ENCODE measurements around the gene AGPAT2. TPM values are rescaled to one million over a fixed set of nuclear protein-coding genes. Genes with fewer than 3 reads are reported as not detected.
A peak's percentile ranks its signal among the peaks of the same experiment; 100 is the strongest.
"Not testable (repeated sequence)": the region's sequence is repeated elsewhere in the genome, so short reads cannot be mapped to it uniquely, and the experiment has no call there.

Gene AGPAT2
- total RNA-seq, 2 donors from 2014 or later: 71.9 to 81.9 TPM

DNA sequence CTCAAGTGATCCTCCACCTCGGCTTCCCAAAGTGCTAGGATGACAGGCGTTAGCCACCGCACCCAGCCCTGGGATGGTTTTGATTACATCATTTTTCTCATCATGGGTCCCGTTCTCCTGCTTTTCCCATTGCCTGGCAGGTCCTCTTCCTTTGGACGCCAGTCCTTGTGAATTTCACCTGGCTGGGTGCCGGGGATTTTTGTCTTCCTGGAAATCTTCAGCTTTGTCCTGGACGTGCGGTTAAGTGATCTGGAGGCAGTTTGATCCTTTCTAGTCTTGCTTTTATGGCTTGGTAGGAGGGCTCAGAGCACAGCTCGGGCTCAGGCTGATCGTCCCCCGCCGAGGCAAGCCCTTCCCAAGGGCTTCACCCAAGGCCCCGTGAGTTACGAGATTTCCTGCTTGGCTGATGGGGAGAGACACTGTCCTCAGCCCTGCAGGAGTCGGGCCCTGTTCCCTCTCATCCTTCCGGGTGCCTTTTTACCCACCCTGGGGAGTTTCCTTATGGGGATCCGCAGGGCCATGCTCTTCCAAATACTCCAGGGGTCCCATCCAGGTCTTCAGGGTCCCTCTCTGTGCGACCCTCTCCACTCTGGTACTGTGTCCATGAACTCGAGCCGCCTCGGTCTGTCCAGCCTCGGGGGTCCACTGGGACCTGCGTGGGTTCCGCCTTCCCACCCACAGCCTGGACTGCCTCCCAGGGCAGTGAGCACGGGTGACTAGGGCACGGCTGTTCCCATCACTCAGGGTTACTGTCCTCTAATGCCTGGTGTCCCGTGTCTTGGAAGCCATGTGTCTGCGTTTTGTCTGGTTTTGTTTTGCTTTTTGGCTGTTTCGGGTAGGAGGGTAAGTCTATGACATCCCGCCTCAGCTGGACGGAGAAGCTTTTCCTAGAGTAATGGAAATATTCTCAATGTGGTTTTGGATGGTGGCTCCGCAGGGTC is 46.8 kb downstream of the AGPAT2 start:
- Histone ChIP-seq H3K27ac (peak overlapping the region in 1 of 2 donors; percentile 22), H3K4me3 (no peak overlapping the region), H3K27me3 (no peaks in the 10 kb centered on the region), H3K4me1 (peaks cover 0 to 17% of the 10 kb centered on the region in 2 donors), H3K36me3 (no peaks in the 10 kb centered on the region), H3K9me3 (no peaks in the 10 kb centered on the region)
- TF ChIP-seq, protein P1, sequence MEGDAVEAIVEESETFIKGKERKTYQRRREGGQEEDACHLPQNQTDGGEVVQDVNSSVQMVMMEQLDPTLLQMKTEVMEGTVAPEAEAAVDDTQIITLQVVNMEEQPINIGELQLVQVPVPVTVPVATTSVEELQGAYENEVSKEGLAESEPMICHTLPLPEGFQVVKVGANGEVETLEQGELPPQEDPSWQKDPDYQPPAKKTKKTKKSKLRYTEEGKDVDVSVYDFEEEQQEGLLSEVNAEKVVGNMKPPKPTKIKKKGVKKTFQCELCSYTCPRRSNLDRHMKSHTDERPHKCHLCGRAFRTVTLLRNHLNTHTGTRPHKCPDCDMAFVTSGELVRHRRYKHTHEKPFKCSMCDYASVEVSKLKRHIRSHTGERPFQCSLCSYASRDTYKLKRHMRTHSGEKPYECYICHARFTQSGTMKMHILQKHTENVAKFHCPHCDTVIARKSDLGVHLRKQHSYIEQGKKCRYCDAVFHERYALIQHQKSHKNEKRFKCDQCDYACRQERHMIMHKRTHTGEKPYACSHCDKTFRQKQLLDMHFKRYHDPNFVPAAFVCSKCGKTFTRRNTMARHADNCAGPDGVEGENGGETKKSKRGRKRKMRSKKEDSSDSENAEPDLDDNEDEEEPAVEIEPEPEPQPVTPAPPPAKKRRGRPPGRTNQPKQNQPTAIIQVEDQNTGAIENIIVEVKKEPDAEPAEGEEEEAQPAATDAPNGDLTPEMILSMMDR (IDR thresholded peaks at IDR 0.05): no peak
- DNase-seq (ENCODE audit: low spot score): no peak

DNA sequence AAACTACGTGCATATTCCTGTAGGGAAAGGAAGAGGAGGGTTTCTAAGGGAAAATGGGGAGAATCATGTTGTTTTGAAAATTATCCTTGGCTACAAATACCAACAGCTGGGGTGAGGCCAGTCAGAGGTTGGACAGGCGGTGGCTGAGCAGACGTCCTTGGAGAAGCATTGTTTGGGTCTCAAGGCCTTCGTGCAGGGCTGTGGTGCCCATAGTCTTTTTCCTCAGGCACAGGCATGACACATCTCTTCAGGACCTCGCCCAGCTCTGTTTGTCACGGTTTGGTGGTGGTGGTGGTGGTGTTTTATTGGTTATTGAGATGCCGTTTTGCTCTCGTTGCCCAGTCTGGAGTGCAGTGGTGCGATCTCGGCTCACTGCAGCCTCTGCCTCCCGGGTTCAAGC is 52.4 kb downstream of the AGPAT2 start:
- TF ChIP-seq, protein P1 (IDR thresholded peaks at IDR 0.05): no peak
- H3K4me1 ChIP-seq: peaks cover 0 to 14% of the 10 kb centered on the region in 2 donors
- DNase-seq (ENCODE audit: low spot score): no peak
- no peaks in the 10 kb centered on the region for H3K36me3 ChIP-seq
- H3K9me3 ChIP-seq: no peaks in the 10 kb centered on the region
- no peak overlapping the region for H3K4me3 ChIP-seq
- H3K27ac ChIP-seq: no peak overlapping the region
- H3K27me3 ChIP-seq: no peaks in the 10 kb centered on the region

DNA sequence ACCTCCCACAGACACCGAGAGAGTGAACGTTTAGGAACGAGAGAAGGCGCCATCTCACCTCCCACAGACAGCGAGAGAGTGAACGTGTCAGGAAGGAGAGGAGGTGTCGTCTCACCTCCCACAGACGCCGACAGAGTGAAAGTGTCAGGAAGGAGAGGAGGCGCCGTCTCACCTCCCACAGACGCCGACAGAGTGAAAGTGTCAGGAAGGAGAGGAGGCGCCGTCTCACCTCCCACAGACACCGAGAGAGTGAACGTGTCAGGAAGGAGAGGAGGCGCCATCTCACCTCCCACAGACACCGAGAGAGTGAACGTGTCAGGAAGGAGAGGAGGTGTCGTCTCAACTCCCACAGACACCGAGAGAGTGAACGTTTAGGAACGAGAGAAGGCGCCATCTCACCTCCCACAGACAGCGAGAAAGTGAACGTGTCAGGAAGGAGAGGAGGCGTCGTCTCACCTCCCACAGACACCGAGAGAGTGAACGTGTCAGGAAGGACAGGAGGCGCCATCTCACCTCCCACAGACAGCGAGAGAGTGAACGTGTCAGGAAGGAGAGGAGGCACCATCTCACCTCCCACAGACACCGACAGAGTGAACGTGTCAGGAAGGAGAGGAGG is 54.7 kb downstream of the AGPAT2 start:
- not testable (repeated sequence) for DNase-seq (ENCODE audit: low spot score); H3K4me3 ChIP-seq; H3K36me3 ChIP-seq; H3K9me3 ChIP-seq; H3K27me3 ChIP-seq; H3K27ac ChIP-seq
- peaks cover 0 to 15% of the 10 kb centered on the region in 2 donors for H3K4me1 ChIP-seq

DNA sequence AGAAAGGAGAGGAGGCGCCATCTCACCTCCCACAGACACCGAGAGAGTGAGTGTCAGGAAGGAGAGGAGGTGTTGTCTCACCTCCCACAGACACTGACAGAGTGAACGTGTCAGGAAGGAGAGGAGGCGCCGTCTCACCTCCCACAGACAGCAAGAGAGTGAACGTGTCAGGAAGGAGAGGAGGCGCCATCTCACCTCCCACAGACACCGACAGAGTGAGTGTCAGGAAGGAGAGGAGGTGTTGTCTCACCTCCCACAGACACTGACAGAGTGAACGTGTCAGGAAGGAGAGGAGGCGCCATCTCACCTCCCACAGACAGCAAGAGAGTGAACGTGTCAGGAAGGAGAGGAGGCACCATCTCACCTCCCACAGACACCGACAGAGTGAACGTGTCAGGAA is 55.2 kb downstream of the AGPAT2 start:
- H3K27ac ChIP-seq; H3K9me3 ChIP-seq; H3K4me3 ChIP-seq; DNase-seq (ENCODE audit: low spot score); H3K36me3 ChIP-seq; H3K27me3 ChIP-seq: not testable (repeated sequence)
- H3K4me1 ChIP-seq: peaks cover 0 to 18% of the 10 kb centered on the region in 2 donors

DNA sequence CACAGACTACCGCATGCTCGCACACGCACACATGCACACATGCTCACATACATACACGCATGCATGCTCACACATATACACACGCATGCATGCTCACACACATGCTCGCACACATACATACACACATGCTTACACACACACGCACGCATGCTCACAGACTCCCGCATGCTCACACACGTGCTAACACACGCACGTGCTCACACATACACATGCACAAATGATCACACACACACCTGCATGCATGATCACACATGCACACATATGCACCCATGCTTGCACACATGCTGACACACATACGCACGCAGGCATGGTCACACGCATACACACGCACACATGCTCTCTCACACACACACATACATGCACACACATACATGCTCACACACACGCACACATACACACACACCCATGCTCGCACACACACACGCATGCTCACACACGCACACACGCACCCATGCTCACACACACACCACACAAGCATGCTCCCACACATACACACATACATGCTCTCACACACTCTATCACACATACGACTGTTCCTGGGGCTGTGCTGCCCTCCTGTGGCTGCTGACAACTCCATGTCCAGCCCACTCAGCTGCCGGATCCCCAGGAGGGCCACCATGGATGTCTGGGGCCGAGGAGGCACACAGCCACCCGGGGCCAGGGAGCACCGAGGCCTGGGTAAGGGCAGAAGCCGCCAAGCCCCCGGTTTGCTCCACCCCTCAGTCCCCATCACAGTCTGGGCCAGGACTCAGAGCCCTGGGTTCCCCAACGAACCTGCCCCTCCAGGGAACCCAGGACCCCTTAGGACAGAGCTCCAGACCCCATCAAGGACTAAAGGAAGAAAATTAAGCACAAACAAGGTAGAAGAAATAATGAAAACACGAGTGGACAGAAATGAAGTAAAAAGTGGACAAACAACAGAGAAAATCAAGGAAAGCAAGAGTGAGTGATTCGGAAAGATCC is 55.9 kb downstream of the AGPAT2 start:
- Histone ChIP-seq H3K4me3 (no peak overlapping the region), H3K27ac (no peak overlapping the region), H3K27me3 (no peaks in the 10 kb centered on the region), H3K36me3 (no peaks in the 10 kb centered on the region), H3K9me3 (no peaks in the 10 kb centered on the region), H3K4me1 (peaks cover 0 to 25% of the 10 kb centered on the region in 2 donors)
- DNase-seq (ENCODE audit: low spot score): no peak
- TF ChIP-seq, protein P1 (IDR thresholded peaks at IDR 0.05): peak; percentile 77 to 88

DNA sequence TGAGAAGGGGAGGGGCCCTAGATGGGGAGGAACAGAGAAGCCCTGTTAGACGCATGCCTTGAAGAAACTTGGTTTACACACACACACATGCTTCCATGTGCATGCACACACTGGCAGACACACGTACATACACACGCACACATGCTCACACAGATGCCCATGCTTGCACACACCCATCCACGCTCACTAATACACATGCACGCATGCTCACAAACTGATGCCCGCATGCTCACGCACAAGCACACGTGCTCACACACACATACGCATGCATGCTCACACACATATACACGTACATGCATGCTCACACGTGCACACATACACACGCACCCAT is 56.6 kb downstream of the AGPAT2 start:
- no peak for DNase-seq (ENCODE audit: low spot score)
- H3K4me3 ChIP-seq: no peak overlapping the region
- H3K36me3 ChIP-seq: no peaks in the 10 kb centered on the region
- no peak overlapping the region for H3K27ac ChIP-seq
- TF ChIP-seq, protein P1 (IDR thresholded peaks at IDR 0.05): no peak
- H3K4me1 ChIP-seq: peaks cover 0 to 32% of the 10 kb centered on the region in 2 donors
- no peaks in the 10 kb centered on the region for H3K27me3 ChIP-seq
- H3K9me3 ChIP-seq: no peaks in the 10 kb centered on the region

All from right atrium auricular region (tissue), 2 donors.